WTC11 (cell line): Measurements from ENCODE around the gene ANKRD30B.
"Not testable (repeated sequence)": the region's sequence is repeated elsewhere in the genome, so short reads cannot be mapped to it uniquely, and the experiment has no call there.

Experiments used
- ATF6 ChIP-seq: sonication (generic); formaldehyde crosslinking; IDR thresholded peaks from 2 replicates; pipeline ENCODE4 v1.8.1; 2023; ENCODE audit warnings: mild to moderate bottlenecking, missing genetic modification reagents
- CTCF ChIP-seq: fragments of 200-600 bp; IDR thresholded peaks from 2 replicates; pipeline ENCODE4 v1.8.0; 2022; ENCODE audit warnings: antibody characterized with exemption
- MAX ChIP-seq: sonication (generic); formaldehyde crosslinking; IDR thresholded peaks from 2 replicates; pipeline ENCODE4 v1.8.0; 2022; ENCODE audit warnings: mild to moderate bottlenecking, missing genetic modification reagents
- NFATC4 ChIP-seq: fragments of 250-450 bp; sonication (Bioruptor Pico); IDR thresholded peaks from 2 replicates; pipeline ENCODE4 v1.9.0; 2021; ENCODE audit warnings: mild to moderate bottlenecking
- NFYB ChIP-seq: sonication (generic); formaldehyde crosslinking; conservative IDR thresholded peaks from 2 replicates; pipeline ENCODE4 v1.8.0; 2022; ENCODE audit warnings: low read depth, missing genetic modification reagents
- TP53 ChIP-seq: sonication (generic); formaldehyde crosslinking; IDR thresholded peaks from 2 replicates; pipeline ENCODE4 v1.8.1; 2023; ENCODE audit warnings: mild to moderate bottlenecking, missing genetic modification reagents
- USF2 ChIP-seq: sonication (generic); formaldehyde crosslinking; IDR thresholded peaks from 2 replicates; pipeline ENCODE4 v1.8.1; 2023; ENCODE audit warnings: mild to moderate bottlenecking, missing genetic modification reagents, moderate library complexity
- ZNF281 ChIP-seq: sonication (generic); formaldehyde crosslinking; IDR thresholded peaks from 2 replicates; pipeline ENCODE4 v1.8.0; 2023; ENCODE audit warnings: mild to moderate bottlenecking, missing genetic modification reagents

GRCh38 chr18:14878826-14879225, 130.9 kb downstream of the ANKRD30B start:
- TF ChIP-seq ATF6; ZNF281 (CRISPR knock-in tag); CTCF; TP53 (CRISPR knock-in tag); NFATC4 (CRISPR knock-in tag); MAX (CRISPR knock-in tag); USF2 (CRISPR knock-in tag); NFYB (CRISPR knock-in tag): not testable (repeated sequence)
